Loucy (cell line): ENCODE results near the gene TMCC2.

Experiments used
- CTCF ChIP-seq: fragments of 200-600 bp; sonication (generic); conservative IDR thresholded peaks from 2 replicates; pipeline ENCODE4 v1.5.1; 2014; ENCODE audit warnings: mild to moderate bottlenecking, antibody characterized with exemption, low read length
- EZH2phosphoT487 ChIP-seq: fragments of 200-600 bp; IDR thresholded peaks from 2 replicates; pipeline ENCODE4 v1.6.1; 2018; ENCODE audit warnings: antibody characterized with exemption, mild to moderate bottlenecking, moderate library complexity, borderline replicate concordance

GRCh38 chr1:205296154-205296553 is 68.4 kb downstream of the TMCC2 start:
- TF ChIP-seq EZH2phosphoT487: no peak
- no peak for TF ChIP-seq CTCF
